ENCODE data around the gene OR56A3.

The OR56A3 gene

GRCh38 chr11:5983443-5983842 lies 41.4 kb downstream of the OR56A3 start:
- DNase-seq = no peak

- DNase-seq = no peak
Measured at GRCh38 chr11:5986885-5987284, 44.8 kb downstream of the OR56A3 start, which contains the start of gene OR52L1. Gene OR52L1, minus strand, starts transcription at chr11:5986985. Its CDS starts 55 bp downstream, at chr11:5986930.

GRCh38 chr11:5989203-5989602 lies 47.2 kb downstream of the OR56A3 start:
- no peak for DNase-seq

- DNase-seq = no peak
Measured at GRCh38 chr11:5992150-5992549, 50.1 kb downstream of the OR56A3 start.

- no peak for DNase-seq
Measured at GRCh38 chr11:5992604-5993251, 50.7 kb downstream of the OR56A3 start.

- DNase-seq = no peak
Measured at GRCh38 chr11:5994791-5995190, 52.7 kb downstream of the OR56A3 start.

All from femur (tissue), 1 donor.